Parathyroid adenoma (tissue), 2 donors: ENCODE data around the gene CAPN5.
"Not testable (repeated sequence)": the region's sequence is repeated elsewhere in the genome, so short reads cannot be mapped to it uniquely, and the experiment has no call there.

Experiments used
- H2AFZ ChIP-seq: fragments of 300-600 bp; sonication (generic); one replicate; pipeline ENCODE4 v1.7.0; 2017; ENCODE audit warnings: antibody characterized with exemption, mild to moderate bottlenecking
- H3K27ac ChIP-seq: fragments of 300-600 bp; sonication (generic); one replicate; pipeline ENCODE4 v1.7.0; 2017
- H3K27me3 ChIP-seq: fragments of 300-600 bp; sonication (generic); one replicate; pipeline ENCODE4 v1.7.0; 2017; ENCODE audit warnings: low read length; ENCODE audit not compliant: control insufficient read depth, insufficient read depth
- H3K36me3 ChIP-seq: fragments of 300-600 bp; sonication (generic); one replicate; pipeline ENCODE4 v1.7.0; 2017; ENCODE audit warnings: low read length; ENCODE audit not compliant: control insufficient read depth, insufficient read depth
- H3K4me1 ChIP-seq: fragments of 300-600 bp; sonication (generic); one replicate; pipeline ENCODE4 v1.7.0; 2017; ENCODE audit warnings: control low read depth
- H3K4me2 ChIP-seq: fragments of 300-600 bp; sonication (generic); one replicate; pipeline ENCODE4 v1.7.0; 2017; ENCODE audit warnings: low read length
- H3K4me3 ChIP-seq: fragments of 300-600 bp; sonication (generic); one replicate; pipeline ENCODE4 v1.7.0; 2017; ENCODE audit warnings: low read depth, low read length
- H3K79me2 ChIP-seq: fragments of 300-600 bp; sonication (generic); one replicate; pipeline ENCODE4 v1.7.0; 2017; ENCODE audit warnings: control low read depth
- H3K9ac ChIP-seq: fragments of 300-600 bp; sonication (generic); one replicate; pipeline ENCODE4 v1.7.0; 2017; ENCODE audit warnings: mild to moderate bottlenecking
- H3K9me3 ChIP-seq: fragments of 300-600 bp; sonication (generic); one replicate; pipeline ENCODE4 v1.7.0; 2017; ENCODE audit warnings: low read length; ENCODE audit not compliant: control insufficient read depth
- CTCF ChIP-seq: fragments of 300-600 bp; sonication (generic); IDR thresholded peaks from one replicate; pipeline ENCODE4 v1.7.0; 2017; ENCODE audit warnings: antibody characterized with exemption, mild to moderate bottlenecking
- donor health status: primary hyperparathyroidism.

The CAPN5 gene

DNA sequence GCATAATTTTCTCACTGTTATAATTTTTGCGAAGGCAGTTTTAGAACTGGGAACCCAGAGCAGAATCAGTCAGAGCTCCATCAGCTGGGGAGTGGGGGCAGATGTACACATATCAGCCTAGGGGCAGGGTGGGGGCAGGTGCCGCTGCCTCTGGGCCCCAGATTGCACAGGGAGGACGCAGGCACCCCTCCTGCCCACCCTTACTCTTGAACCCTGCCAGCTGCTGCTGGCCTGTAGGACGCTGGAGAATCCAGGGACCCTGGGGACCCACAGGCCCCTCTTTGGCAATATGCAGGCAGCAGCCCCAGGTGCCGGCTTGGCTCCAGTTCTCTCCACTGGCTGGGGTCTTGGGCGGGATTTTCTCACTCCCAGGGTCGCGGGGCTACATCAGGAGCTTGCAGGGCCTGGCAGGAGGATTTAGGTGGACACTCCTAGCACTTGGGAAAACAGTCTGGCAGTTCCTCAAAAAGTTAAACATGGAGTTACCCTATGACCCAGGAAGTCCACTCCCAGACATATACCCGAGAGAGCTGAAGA lies 8.8 kb upstream of the CAPN5 start:
- Histone ChIP-seq H3K36me3 (no peaks in the 10 kb centered on the region), H2AFZ (no peak overlapping the region), H3K9ac (no peak overlapping the region), H3K9me3 (no peaks in the 10 kb centered on the region), H3K79me2 (no peaks in the 10 kb centered on the region), H3K4me2 (no peak overlapping the region), H3K4me1 (no peaks in the 10 kb centered on the region), H3K27ac (no peak overlapping the region), H3K4me3 (no peak overlapping the region), H3K27me3 (no peaks in the 10 kb centered on the region)
- TF ChIP-seq CTCF: no peak

DNA sequence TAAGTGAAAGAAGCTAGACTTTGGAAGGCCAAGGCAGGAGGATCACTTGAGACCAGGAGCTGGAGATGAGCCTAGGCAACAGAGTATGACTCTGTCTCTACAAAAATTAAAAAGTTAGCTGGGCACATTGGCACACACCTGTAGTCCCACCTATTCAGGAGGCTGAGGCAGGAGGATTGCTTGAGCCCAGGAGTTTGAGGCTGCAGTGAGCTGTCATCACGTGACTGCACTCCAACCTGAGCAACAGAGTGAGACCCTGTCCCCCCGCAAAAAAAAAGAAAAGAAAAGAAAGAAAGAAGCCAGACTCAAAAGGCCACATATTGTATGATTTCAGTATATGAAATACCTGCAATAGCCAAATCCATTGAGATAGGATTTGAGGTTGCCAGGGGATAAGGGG lies 7.9 kb upstream of the CAPN5 start:
- H3K36me3 ChIP-seq: no peaks in the 10 kb centered on the region
- no peaks in the 10 kb centered on the region for H3K27me3 ChIP-seq
- no peak overlapping the region for H3K4me2 ChIP-seq
- no peak overlapping the region for H3K9ac ChIP-seq
- no peak for TF ChIP-seq CTCF
- no peaks in the 10 kb centered on the region for H3K79me2 ChIP-seq
- H2AFZ ChIP-seq: no peak overlapping the region
- no peaks in the 10 kb centered on the region for H3K9me3 ChIP-seq
- no peak overlapping the region for H3K27ac ChIP-seq
- H3K4me3 ChIP-seq: no peak overlapping the region
- no peaks in the 10 kb centered on the region for H3K4me1 ChIP-seq

- H3K9me3 ChIP-seq: no peaks in the 10 kb centered on the region
- H3K27me3 ChIP-seq: no peaks in the 10 kb centered on the region
- H3K79me2 ChIP-seq: no peaks in the 10 kb centered on the region
- no peak overlapping the region for H3K9ac ChIP-seq
- H3K27ac ChIP-seq: no peak overlapping the region
- H3K4me2 ChIP-seq: no peak overlapping the region
- H2AFZ ChIP-seq: no peak overlapping the region
- no peak overlapping the region for H3K4me3 ChIP-seq
- H3K4me1 ChIP-seq: no peaks in the 10 kb centered on the region
- no peak for TF ChIP-seq CTCF
- no peaks in the 10 kb centered on the region for H3K36me3 ChIP-seq
Measured at GRCh38 chr11:77059806-77060205, 7.0 kb upstream of the CAPN5 start.

GRCh38 chr11:77060234-77060633 lies 6.5 kb upstream of the CAPN5 start:
- Histone ChIP-seq H3K27ac (no peak overlapping the region), H3K9ac (no peak overlapping the region)

GRCh38 chr11:77061258-77061657 lies 5.5 kb upstream of the CAPN5 start:
- H2AFZ ChIP-seq, H3K9ac ChIP-seq, H3K27ac ChIP-seq, H3K27me3 ChIP-seq, H3K36me3 ChIP-seq, H3K4me2 ChIP-seq, H3K79me2 ChIP-seq, H3K9me3 ChIP-seq, H3K4me3 ChIP-seq, H3K4me1 ChIP-seq: not testable (repeated sequence)

More at GRCh38 chr11:77060234-77060633, 6.5 kb upstream of the CAPN5 start:
- H3K79me2 ChIP-seq: no peaks in the 10 kb centered on the region
- no peak overlapping the region for H3K4me2 ChIP-seq
- no peak for TF ChIP-seq CTCF
- H3K4me3 ChIP-seq: no peak overlapping the region
- no peaks in the 10 kb centered on the region for H3K9me3 ChIP-seq
- H3K36me3 ChIP-seq: no peaks in the 10 kb centered on the region
- no peak overlapping the region for H2AFZ ChIP-seq
- no peaks in the 10 kb centered on the region for H3K27me3 ChIP-seq
- H3K4me1 ChIP-seq: no peaks in the 10 kb centered on the region
